PC-3 (cell line): ENCODE results near the gene NXPH4. TPM values are rescaled to one million over a fixed set of nuclear protein-coding genes. Genes with fewer than 3 reads are reported as not detected.

ENCODE experiments used
- ATAC-seq: fragments of 200-7000 bp; cut with Tn5 transposase; 2 replicates; pipeline ENCODE4 v1.9.1; 2020; ENCODE audit warnings: mild to moderate bottlenecking, moderate library complexity
- BruUV-seq: library from RNA; stranded (reverse); fragments of 400-500 nt; replicated peaks from 2 replicates; lab custom pipeline; 2021; lab: Mats Ljungman, UMichigan
- CTCF ChIA-PET: fragments of 300-600 bp; sonication (Branson Sonifier 250); formaldehyde crosslinking; loops from one replicate; lab custom pipeline; 2022; ENCODE audit warnings: antibody characterized with exemption; lab: Charles Lee
- POLR2A ChIA-PET: fragments of 300-600 bp; sonication (Branson Sonifier 250); formaldehyde crosslinking; loops from one replicate; lab custom pipeline; 2022; ENCODE audit warnings: antibody characterized with exemption; ENCODE audit not compliant: unreplicated experiment; lab: Charles Lee
- DNase-seq: peaks from one replicate; pipeline ENCODE4 v3.0.0-alpha.2; 2015
- H2AFZ ChIP-seq: fragments of 300-600 bp; sonication (generic); 2 replicates; pipeline ENCODE4 v1.6.0; 2016; ENCODE audit warnings: antibody characterized with exemption, low read length
- H3F3A ChIP-seq: fragments of 300-600 bp; sonication (generic); one replicate; pipeline ENCODE4 v1.6.0; 2017; ENCODE audit warnings: antibody characterized with exemption, low read length, control low read depth, mild to moderate bottlenecking; ENCODE audit not compliant: unreplicated experiment
- H3K27ac ChIP-seq: fragments of 300-600 bp; sonication (generic); 2 replicates; pipeline ENCODE4 v1.5.1; 2016; ENCODE audit warnings: mild to moderate bottlenecking, low read length
- H3K27me3 ChIP-seq: fragments of 300-600 bp; sonication (generic); 2 replicates; pipeline ENCODE4 v1.6.1; 2016; ENCODE audit warnings: low read length, mixed read lengths
- H3K36me3 ChIP-seq: fragments of 300-600 bp; sonication (generic); 2 replicates; pipeline ENCODE4 v1.6.1; 2016; ENCODE audit warnings: low read depth, mixed run types, low read length, mixed read lengths
- H3K4me1 ChIP-seq: fragments of 300-600 bp; sonication (generic); 2 replicates; pipeline ENCODE4 v1.5.1; 2016; ENCODE audit warnings: low read length; ENCODE audit not compliant: insufficient read depth
- H3K4me2 ChIP-seq: fragments of 300-600 bp; sonication (generic); 2 replicates; pipeline ENCODE4 v1.6.0; 2016; ENCODE audit warnings: low read length
- H3K4me3 ChIP-seq: fragments of 300-600 bp; sonication (generic); 2 replicates; pipeline ENCODE4 v1.5.1; 2016; ENCODE audit warnings: mild to moderate bottlenecking, low read length, mixed read lengths
- H3K79me2 ChIP-seq: fragments of 300-600 bp; sonication (generic); 2 replicates; pipeline ENCODE4 v1.6.1; 2017; ENCODE audit warnings: low read length, mixed read lengths
- H3K9ac ChIP-seq: fragments of 300-600 bp; sonication (generic); 2 replicates; pipeline ENCODE4 v1.6.0; 2016; ENCODE audit warnings: mild to moderate bottlenecking, low read length
- H3K9me2 ChIP-seq: fragments of 300-600 bp; sonication (generic); replicated peaks from 2 replicates; pipeline ENCODE4 v1.6.1; 2016; ENCODE audit warnings: mixed run types, low read length, mixed read lengths
- H3K9me3 ChIP-seq: fragments of 300-600 bp; sonication (generic); 2 replicates; pipeline ENCODE4 v1.6.1; 2016; ENCODE audit warnings: low read length, mixed read lengths
- H4K20me1 ChIP-seq: fragments of 300-600 bp; sonication (generic); 2 replicates; pipeline ENCODE4 v1.6.1; 2016; ENCODE audit warnings: low read length, mixed read lengths
- EZH2 ChIP-seq: fragments of 300-600 bp; sonication (generic); IDR thresholded peaks from one replicate; pipeline ENCODE4 v1.6.1; 2017; ENCODE audit warnings: antibody characterized with exemption, mild to moderate bottlenecking, low read length; ENCODE audit not compliant: unreplicated experiment
- EZH2phosphoT487 ChIP-seq: fragments of 300-600 bp; sonication (generic); IDR thresholded peaks from 2 replicates; pipeline ENCODE4 v1.6.1; 2018; ENCODE audit warnings: mild to moderate bottlenecking, antibody characterized with exemption, low read length, borderline replicate concordance
- intact Hi-C: fragments of 100-400 bp; cut with micrococcal nuclease; formaldehyde crosslinking; loops from 2 replicates; pipeline ENCODE4 v1.9.0; 2023
- total RNA-seq: library from RNA; depleted of rRNA; stranded (reverse); fragments of >200 nt; gene quantifications from 2 replicates; pipeline ENCODE4 v1.2.3, GENCODE V29; 2014
- TF ChIP-seq, protein P1 (sequence below): fragments of 300-600 bp; sonication (generic); conservative IDR thresholded peaks from 2 replicates; pipeline ENCODE4 v1.5.1; 2017; ENCODE audit warnings: antibody characterized with exemption, low read depth, mild to moderate bottlenecking, low read length

NXPH4 gene
- total RNA-seq, 1 experiment from 2014 or later, result 15.1 TPM

DNA sequence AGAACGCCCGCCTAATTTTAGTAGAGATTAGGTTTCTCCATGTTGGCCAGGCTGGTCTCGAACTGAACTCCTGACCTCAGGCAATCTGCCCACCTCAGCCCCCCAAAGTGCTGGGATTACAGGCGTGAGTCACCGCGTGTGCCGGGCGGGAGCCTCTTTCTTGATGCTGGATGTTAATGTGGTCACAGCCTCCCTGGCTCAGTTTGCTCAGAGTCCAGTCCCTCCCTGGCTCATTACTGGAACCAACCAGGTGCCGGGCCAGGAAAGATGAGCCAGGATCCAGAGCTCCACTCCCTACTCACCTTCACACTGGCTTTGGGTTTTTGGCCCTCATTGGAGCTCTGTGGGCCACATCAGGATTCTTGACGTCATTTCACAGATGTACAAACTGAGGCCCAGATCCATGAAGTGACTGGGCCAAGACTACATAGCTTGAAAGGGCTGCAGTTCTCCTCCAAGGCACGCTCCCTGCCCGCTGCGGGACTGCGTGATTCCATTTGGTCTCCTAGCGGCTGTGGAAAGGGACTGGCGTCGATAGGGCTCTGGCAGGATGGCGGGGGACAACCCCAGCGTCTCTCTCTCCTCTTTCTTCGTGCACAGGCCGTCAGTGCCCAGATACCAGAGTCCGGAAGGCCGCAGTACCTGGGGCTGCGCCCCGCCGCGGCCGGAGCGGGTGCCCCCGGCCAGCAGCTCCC is 7.8 kb downstream of the NXPH4 start:
- ChIA-PET CTCF (no interaction called here), POLR2A (interaction anchor here (0.6 kb wide), 1 partner anchor 29 kb away, joined by 3 read pairs; no protein-coding TSS in a partner anchor)
- Histone ChIP-seq H3K36me3 (no peaks in the 10 kb centered on the region), H3K27ac (no peak overlapping the region), H3K4me3 (no peak overlapping the region), H3K79me2 (no peaks in the 10 kb centered on the region), H4K20me1 (no peaks in the 10 kb centered on the region), H3F3A (no peaks in the 10 kb centered on the region), H3K4me2 (no peak overlapping the region), H3K9me2 (no peaks in the 10 kb centered on the region), H3K9me3 (no peaks in the 10 kb centered on the region), H3K4me1 (peaks cover 7% of the 10 kb centered on the region; the same call in 1 of the 2 replicates), H3K27me3 (no peaks in the 10 kb centered on the region), H3K9ac (no peak overlapping the region), H2AFZ (no peak overlapping the region)
- DNase-seq (no peak), ATAC-seq (no peak)
- intact Hi-C loops, result no loop called here
- no TSS peak for BruUV-seq
- no peak for TF ChIP-seq EZH2
- TF ChIP-seq EZH2phosphoT487, result no peak
- TF ChIP-seq, protein P1, sequence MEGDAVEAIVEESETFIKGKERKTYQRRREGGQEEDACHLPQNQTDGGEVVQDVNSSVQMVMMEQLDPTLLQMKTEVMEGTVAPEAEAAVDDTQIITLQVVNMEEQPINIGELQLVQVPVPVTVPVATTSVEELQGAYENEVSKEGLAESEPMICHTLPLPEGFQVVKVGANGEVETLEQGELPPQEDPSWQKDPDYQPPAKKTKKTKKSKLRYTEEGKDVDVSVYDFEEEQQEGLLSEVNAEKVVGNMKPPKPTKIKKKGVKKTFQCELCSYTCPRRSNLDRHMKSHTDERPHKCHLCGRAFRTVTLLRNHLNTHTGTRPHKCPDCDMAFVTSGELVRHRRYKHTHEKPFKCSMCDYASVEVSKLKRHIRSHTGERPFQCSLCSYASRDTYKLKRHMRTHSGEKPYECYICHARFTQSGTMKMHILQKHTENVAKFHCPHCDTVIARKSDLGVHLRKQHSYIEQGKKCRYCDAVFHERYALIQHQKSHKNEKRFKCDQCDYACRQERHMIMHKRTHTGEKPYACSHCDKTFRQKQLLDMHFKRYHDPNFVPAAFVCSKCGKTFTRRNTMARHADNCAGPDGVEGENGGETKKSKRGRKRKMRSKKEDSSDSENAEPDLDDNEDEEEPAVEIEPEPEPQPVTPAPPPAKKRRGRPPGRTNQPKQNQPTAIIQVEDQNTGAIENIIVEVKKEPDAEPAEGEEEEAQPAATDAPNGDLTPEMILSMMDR, result no peak

DNA sequence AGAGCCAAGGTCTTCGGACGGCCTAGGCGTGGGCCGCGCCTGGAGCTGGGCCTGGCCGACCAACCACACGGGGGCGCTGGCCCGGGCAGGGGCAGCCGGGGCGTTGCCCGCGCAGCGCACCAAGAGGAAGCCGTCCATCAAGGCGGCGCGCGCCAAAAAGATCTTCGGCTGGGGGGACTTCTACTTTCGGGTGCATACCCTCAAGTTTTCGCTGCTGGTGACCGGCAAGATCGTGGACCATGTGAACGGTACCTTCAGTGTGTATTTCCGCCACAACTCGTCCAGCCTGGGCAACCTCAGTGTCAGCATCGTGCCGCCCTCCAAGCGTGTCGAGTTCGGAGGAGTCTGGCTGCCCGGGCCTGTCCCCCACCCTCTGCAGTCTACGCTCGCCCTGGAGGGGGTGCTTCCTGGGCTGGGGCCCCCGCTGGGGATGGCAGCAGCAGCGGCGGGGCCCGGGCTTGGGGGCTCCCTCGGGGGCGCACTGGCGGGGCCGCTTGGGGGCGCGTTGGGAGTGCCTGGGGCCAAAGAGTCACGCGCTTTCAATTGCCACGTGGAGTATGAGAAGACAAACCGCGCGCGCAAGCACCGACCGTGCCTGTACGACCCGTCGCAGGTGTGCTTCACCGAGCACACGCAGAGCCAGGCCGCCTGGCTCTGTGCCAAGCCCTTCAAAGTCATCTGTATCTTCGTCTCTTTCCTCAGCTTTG is 8.5 kb downstream of the NXPH4 start:
- H3K9ac ChIP-seq, result no peak overlapping the region
- POLR2A ChIA-PET, result interaction anchor here (0.6 kb wide), 1 partner anchor 29 kb away, joined by 3 read pairs; no protein-coding TSS in a partner anchor
- CTCF ChIA-PET, result no interaction called here
- peaks cover 7% of the 10 kb centered on the region for H3K79me2 ChIP-seq
- H3K4me3 ChIP-seq, result no peak overlapping the region
- no peaks in the 10 kb centered on the region for H4K20me1 ChIP-seq
- TF ChIP-seq EZH2phosphoT487 (no peak), EZH2 (no peak)
- TF ChIP-seq, protein P1, result 0 out of 2 replicates have a peak, but pooled peaks have one; percentile 12
- H3K9me2 ChIP-seq, result no peaks in the 10 kb centered on the region
- BruUV-seq, result no TSS peak
- H3K9me3 ChIP-seq, result no peaks in the 10 kb centered on the region
- intact Hi-C loops, result no loop called here
- DNase-seq (no peak), ATAC-seq (no peak)
- peaks cover 7% of the 10 kb centered on the region; the same call in 1 of the 2 replicates for H3K4me1 ChIP-seq
- H3K27me3 ChIP-seq, result no peaks in the 10 kb centered on the region
- H3F3A ChIP-seq, result no peaks in the 10 kb centered on the region
- H3K4me2 ChIP-seq, result no peak overlapping the region
- no peaks in the 10 kb centered on the region for H3K36me3 ChIP-seq
- H2AFZ ChIP-seq, result no peak overlapping the region
- no peak overlapping the region for H3K27ac ChIP-seq
